Activated T-cell treated with anti-CD3 and anti-CD28 coated beads for 4 hours (primary cell): Measurements from ENCODE around the gene ADGRG3.

Experiments
- DNase-seq: peaks from one replicate; pipeline ENCODE4 v3.0.0-alpha.2; 2020

The ADGRG3 gene

DNA sequence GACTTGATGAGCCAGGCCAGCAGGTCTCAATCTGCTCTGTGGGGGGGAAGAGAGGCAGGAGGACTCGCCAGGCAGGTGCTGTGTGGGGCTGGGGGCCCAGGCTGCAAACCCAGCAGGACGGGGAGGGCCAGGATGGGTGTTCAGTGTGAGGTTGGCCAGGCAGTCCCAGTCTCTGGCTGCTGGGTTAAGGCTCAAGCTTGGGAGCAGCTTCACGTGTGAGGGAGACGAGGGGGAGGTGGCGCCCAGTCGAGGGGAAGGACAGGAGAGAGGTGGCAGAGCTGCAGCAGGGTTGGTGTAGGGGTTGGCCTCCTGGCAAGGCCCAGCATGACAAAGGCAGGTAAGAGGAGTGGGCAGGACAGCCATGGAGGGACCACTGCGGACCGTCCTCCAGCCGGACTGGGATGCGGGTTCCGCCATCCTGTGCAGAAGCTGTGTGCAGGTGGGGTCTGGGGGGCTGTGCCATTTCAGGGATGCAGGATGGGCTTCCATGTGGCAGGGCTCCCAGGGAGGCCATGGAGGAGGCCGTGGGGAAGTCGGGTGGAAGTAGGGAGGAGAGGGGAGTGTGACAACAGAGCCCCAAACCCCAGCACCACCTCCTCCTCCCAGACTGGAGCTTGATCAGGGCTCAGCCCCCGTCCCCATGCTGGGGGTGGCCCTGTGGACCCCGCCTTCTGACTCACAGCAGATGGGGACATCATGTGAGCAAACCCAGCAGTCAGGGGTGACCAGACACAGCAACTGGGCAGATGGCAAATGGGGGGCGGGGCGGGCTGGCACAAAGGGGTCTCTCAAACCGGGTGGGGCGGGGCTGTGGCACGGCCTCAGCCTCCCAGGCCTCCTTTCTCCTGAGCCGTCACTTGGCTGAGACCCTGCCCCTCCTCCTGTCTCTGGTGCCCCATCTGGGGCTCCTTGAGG is 36.9 kb upstream of the ADGRG3 start:
- no peak for DNase-seq

DNA sequence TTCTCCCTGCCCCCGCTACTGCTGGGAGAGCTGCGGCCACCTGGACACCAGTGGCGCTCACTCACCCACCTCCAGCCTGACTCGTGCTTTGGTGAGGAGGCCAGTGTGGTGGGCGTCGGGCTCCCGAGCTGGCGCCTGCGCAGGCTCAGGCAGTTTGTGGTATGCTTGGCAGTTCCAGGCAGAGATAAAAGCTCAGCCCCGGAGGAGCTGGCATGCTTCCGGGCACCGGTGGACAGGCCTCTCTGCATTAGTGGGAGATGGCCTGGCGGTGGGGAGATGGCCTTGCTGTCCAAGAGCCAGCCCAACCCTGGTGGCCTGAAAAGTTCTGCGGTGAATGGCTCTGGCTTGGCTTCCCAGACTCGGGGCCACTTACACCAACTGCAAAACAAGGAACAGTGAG is 35.5 kb upstream of the ADGRG3 start:
- DNase-seq = no peak

DNA sequence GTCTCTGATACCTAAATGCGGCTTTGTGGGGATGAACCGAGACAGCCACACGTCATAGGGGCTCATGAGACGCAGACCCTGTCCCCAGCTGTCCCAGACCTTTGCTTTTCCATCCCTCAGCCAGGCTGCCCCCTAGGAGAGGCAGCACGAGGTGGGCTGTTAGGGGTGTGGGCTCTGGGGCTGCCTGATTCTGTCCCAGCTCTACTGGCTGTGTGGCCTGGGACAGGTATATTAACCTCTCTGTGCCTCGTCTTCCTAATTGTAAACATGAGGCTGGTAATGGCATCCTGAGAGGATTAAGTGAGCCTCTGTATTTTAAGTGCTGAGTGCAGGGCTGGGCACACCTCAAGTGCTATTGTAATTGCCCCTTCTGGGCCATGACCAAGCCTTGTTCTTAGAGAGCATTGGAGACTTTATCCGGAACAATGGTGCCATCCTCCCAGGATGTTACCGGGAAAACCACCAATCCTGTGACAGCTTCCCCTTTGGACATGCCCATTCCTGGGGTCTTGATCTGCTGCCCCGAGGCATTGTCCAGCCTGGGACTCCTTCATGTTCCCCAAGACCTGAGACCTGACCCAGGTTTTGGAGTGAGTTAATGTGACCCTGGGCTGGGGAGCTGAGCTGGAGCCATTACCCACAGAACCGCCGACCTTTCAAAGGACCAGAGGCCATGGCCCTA is 34.6 kb upstream of the ADGRG3 start:
- no peak for DNase-seq

- no peak for DNase-seq
Observed at GRCh38 chr16:57634171-57634570, 33.9 kb upstream of the ADGRG3 start.

DNA sequence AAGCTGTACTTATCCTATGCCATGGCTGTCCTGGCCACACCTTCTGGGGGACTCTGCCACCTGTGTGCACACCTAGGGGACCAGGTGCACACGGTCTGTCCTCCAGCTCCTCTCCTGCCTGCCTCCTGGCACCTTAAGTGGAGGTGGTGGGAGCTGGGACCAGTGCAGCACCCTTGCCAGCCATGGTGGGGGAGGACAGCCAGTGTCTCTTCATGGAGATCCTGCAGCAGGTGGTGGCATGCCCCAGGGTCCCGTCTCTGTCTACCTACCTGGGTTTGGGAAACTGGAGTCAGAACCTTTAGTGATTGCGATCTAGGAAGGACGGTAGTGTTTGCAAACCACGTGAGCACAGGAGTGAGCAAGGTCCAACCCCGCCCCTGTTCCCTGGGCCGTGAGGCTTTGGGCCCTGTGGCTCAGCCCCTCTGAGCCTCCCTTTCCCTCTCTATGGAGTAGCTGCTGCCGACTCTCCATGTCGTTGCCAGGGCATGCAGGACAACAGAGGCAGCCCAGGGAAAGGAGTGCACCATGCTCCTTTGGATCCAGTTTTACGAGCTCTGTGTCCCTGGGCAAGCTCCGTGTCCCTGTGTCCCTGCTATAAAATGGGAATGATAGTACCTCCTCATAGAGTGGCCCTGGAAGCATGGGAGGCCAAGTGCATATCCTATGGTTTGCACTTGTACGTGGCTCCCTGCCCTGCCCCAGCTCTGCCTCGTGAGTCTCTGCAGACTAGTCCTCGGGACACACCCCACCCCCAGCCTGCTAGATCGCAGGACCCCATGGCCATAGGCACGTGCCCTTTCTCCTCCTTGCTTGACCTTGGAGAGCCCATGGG is 32.6 kb upstream of the ADGRG3 start:
- no peak for DNase-seq

DNA sequence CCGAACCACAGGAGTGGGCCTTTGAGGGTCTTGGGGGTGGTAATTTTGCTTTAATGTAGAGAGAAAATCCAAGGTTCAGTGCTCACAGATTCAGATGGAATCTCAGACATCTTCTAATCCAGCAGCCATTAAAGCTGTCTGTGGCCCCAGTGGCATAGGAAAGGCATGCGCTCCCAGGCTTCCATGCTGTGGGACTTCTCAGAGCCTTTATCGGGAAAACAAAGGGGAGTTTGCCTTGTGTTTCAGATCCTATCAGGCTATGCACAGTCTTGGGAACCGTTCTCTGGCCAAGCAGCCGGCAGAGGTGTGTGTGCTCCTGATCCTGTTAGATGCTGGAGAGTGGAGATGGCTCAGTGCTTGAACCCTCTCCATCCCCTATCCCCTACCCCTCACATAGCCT is 31.9 kb upstream of the ADGRG3 start:
- no peak for DNase-seq

- DNase-seq = no peak
Observed at GRCh38 chr16:57637020-57637419, 31.1 kb upstream of the ADGRG3 start.

DNA sequence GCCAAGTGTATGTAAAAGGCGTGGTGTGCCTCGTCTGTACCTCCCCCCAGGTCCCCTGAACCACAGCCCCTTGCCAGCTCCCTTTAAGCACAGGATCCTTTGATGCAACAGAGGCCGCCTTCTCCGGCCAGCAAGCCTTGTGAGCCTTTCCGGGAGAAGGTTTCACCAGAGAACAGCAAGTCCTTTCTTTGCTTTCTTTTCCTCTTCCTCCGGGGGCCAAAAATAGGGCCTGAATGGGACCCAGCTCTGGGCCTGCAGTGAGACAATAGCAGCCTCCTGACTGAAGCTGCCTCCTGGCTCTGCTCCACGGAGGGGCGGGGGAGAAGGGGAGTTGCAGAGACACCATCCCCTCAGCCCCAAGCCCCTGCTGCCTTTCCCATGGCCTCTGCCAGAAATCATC is 30.7 kb upstream of the ADGRG3 start:
- DNase-seq = no peak

DNA sequence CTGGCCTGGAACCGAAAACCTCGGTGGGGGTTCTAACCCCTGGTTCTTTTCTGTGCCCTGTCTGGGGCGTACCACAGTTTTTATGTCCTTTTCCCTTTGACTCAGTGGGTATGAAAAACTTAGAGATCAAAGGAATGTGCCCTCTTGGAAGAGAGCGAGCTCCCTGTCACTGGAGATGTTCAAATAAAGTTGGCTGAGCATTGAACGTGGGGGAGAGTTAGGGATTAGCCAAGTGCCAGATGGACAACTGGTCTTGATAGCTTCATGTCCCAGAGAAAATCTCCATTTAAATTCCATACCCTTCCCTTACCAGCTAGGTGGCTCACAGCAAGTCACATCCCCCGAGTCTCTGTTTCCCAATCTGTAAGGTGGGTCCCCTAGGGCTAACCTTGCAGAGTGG is 30.1 kb upstream of the ADGRG3 start:
- DNase-seq = no peak

DNA sequence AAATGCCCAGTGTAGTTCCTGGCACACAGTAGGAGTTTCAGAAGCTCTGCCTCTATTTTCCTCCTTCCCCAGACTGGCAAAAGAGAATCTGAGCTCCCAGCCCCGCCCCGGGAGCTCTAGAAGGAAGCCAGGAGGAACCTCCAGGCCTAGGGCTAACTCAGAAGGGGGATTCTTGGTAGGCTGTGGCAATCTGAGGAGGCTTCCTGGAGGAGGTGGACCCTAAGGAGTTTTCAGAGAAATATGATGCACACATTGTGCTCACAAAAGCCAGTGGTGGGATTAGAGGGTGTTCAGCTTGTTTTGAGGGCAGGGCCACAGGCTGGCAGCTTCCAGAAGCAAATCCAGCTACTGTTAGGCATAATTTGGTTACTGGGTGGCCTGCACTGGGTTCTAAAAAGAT is 29.7 kb upstream of the ADGRG3 start:
- no peak for DNase-seq

DNA sequence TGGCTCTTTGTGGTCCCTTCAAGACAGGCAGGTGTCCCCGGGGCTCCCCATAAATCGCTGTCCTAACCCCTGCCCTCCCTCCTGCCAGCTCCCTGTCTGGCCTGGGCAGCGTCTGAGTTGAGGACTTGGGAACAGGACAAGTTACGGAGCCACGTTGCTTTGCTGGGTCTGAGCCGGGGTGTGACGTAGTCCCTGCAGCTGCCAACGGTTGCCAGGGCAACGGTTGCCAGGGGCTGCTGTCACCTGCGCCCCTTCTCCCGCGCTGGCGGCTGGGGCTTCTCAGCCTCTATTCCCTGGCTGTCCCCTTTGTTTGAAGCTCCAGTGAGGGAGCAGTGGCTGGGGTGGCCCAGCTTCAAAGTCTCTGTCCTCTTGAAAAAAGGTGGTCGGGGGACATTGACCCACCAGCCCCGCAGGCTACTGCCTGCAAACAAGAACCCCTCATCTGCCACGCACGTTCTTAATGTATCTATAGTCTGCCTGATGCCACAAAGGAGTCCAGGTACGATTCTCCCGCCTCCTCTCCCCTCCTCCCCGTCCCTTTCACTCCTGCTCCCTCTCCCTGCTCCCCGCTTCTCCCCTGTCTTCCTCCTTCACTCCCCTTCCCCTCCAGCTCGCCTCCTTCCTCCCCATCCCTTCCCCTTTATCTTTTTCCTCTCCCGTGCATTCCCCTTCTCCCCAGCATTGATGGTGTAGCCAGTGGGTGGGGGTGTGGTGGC is 28.8 kb upstream of the ADGRG3 start:
- no peak for DNase-seq

GRCh38 chr16:57640185-57640584 is 27.9 kb upstream of the ADGRG3 start:
- DNase-seq = no peak

DNA sequence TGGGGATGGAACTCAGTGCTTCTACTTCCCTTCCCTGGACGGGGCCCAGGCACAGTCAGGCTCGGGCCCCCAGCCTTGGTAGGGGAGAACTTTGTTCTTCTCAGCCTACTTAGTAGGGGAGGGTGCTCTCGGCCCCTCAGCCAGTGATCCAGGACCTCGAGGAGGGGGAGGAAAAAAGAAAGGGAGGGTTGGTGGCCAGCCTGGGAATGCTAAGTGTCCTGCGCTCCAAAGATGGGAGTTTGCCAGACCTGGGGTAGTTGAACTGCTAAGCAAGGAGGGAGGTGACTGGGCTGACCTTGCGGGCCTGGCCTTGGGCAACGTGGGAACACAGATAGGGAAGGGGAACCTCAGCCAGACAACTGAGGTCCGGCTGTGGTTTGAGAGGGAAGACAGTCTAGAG is 27.5 kb upstream of the ADGRG3 start:
- no peak for DNase-seq

DNA sequence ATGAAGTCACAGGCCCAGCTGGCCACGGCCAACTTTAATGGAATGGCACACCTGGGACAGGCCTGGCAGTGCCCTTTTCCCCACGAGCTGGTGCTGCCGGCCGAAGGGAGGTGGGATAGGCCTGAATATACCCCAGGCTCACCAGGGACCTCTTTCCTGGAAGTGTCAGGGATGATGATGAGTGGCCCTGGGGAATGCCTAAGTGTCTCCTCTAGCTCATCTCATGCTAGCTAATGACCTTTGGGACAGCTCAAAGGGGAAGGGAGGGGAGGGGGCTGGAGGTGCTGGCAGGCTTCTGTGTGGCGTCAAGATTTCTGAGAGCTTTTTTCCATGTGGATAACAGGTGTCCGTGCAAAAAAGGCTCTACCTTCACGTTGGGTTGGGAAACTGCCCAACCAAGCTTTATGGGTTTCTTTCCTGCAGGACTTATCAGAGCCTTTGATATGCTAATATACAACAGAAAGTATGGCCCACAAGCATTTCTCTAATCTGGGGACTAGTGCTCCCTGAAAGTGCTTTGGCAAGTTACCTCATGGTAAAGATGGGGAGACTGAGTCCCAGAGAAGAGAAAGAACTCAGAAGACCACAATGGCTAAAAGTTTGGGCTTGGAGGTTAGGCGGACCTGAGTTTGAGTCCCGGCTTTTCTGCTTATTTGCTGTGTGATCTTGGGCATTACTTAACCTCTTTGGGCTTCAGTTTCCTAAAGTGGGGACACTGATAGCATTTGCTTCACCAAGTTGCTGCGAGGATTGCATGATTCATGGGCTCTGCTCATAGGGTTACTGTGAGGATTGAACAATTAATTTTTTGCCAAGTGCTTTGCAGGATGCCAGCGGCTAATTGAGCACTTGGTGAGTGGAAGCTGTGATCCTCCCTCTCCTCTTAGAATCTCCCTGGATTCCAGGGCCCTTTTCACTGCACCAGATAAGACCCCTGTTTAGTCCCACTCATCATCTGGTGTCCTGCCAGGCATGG is 25.7 kb upstream of the ADGRG3 start:
- no peak for DNase-seq

GRCh38 chr16:57643147-57643874 is 24.8 kb upstream of the ADGRG3 start:
- no peak for DNase-seq

- no peak for DNase-seq
Observed at GRCh38 chr16:57643910-57644309, 24.2 kb upstream of the ADGRG3 start.

DNA sequence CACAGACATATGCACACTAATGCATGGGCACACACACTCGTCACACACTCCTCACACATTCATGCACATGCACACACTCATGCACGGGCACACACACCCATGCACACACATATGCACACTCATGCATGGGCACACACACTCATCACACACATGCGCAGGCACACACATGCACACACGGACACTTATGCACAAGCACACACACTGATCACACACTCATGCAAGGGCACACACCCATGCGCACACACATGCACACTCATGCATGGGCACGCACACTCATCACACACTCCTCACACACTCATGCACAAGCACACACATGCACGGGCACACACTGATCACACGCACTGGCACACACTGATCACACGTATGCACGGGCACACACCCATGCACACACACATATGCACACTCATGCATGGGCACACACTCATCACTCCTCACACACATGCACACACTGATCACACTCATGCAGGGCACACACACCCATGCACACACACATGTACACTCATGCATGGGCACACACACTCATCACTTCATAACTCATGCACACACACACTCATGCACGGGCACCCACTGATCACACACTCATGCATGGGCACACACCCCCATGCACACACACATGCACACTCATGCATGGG is 23.6 kb upstream of the ADGRG3 start:
- DNase-seq = no peak

DNA sequence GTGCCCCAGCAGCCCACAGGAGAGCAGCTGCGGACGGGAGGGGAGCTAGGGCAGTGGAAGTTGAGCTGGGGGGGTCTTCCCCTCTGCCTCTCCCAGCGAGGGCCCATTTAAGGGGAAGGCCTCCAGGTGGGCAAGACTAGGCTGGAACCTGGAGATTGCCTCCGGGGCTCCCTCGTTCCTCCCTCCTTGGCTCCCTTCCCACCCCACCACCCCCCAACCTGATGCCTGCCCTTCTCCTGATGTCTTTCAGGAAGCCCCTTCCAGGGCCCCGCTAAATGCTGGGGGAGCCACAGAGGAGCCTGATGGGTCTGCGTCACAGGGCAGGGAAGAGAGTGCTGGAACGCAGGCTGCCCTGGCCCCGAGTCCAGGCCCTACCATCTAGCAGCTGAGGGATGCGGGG is 22.9 kb upstream of the ADGRG3 start:
- no peak for DNase-seq

GRCh38 chr16:57645691-57646387 is 22.3 kb upstream of the ADGRG3 start:
- DNase-seq = no peak
